HG03064 (cell line): Measurements from ENCODE around the gene MYPN.
A peak's percentile ranks its signal among the peaks of the same experiment; 100 is the strongest.
"Not testable (repeated sequence)": the region's sequence is repeated elsewhere in the genome, so short reads cannot be mapped to it uniquely, and the experiment has no call there.

ENCODE experiments used
- ATAC-seq: cut with Tn5 transposase; IDR thresholded peaks from one replicate; pipeline ENCODE4 v1.9.1; 2021; ENCODE audit warnings: low read depth; ENCODE audit not compliant: unreplicated experiment

MYPN gene

GRCh38 chr10:68163735-68164134 lies 54.4 kb downstream of the MYPN start:
- peak; percentile 97 for ATAC-seq

- no peak for ATAC-seq
Measured at GRCh38 chr10:68165643-68166042, 56.4 kb downstream of the MYPN start.

GRCh38 chr10:68166871-68167585 lies 57.7 kb downstream of the MYPN start:
- ATAC-seq = no peak

GRCh38 chr10:68167586-68168189 lies 58.4 kb downstream of the MYPN start:
- ATAC-seq = no peak

GRCh38 chr10:68171539-68172080 lies 62.3 kb downstream of the MYPN start:
- no peak for ATAC-seq

GRCh38 chr10:68172324-68172723 lies 63.0 kb downstream of the MYPN start:
- ATAC-seq = no peak

- no peak for ATAC-seq
Measured at GRCh38 chr10:68175949-68176348, 66.7 kb downstream of the MYPN start.

GRCh38 chr10:68176797-68177196 lies 67.5 kb downstream of the MYPN start:
- no peak for ATAC-seq

GRCh38 chr10:68178592-68178991 lies 69.3 kb downstream of the MYPN start:
- no peak for ATAC-seq

GRCh38 chr10:68179016-68179415 lies 69.7 kb downstream of the MYPN start:
- no peak for ATAC-seq

- no peak for ATAC-seq
Measured at GRCh38 chr10:68180490-68180889, 71.2 kb downstream of the MYPN start.

- no peak for ATAC-seq
Measured at GRCh38 chr10:68184546-68184945, 75.3 kb downstream of the MYPN start.

GRCh38 chr10:68185085-68185484 lies 75.8 kb downstream of the MYPN start:
- no peak for ATAC-seq

GRCh38 chr10:68188835-68189234 lies 79.5 kb downstream of the MYPN start:
- ATAC-seq = no peak

- no peak for ATAC-seq
Measured at GRCh38 chr10:68192113-68192512, 82.8 kb downstream of the MYPN start.

GRCh38 chr10:68194290-68194689 lies 85.0 kb downstream of the MYPN start:
- no peak for ATAC-seq

GRCh38 chr10:68195776-68196175 lies 86.5 kb downstream of the MYPN start:
- not testable (repeated sequence) for ATAC-seq

- ATAC-seq = no peak
Measured at GRCh38 chr10:68196701-68197100, 87.4 kb downstream of the MYPN start.

- no peak for ATAC-seq
Measured at GRCh38 chr10:68202960-68203353, 93.7 kb downstream of the MYPN start.

GRCh38 chr10:68208424-68209042 lies 99.2 kb downstream of the MYPN start:
- ATAC-seq = no peak

- ATAC-seq = no peak
Measured at GRCh38 chr10:68211669-68212068, 102.4 kb downstream of the MYPN start.
